Liver (tissue), 9 donors: ENCODE measurements around the gene SAA1. TPM values are rescaled to one million over a fixed set of nuclear protein-coding genes. Genes with fewer than 3 reads are reported as not detected.

Source experiments
- DNase-seq: peaks from one replicate; pipeline ENCODE4 v3.0.0-alpha.2; 2017; ENCODE audit warnings: low spot score
- H3K27ac ChIP-seq, 2 donors: one replicate each; pipeline ENCODE4 v1.7.0; 2013; ENCODE audit warnings: inconsistent platforms in 2 of 2, low read length in 2 of 2, control low read depth in 1 of 2, low read depth in 1 of 2, mild to moderate bottlenecking in 1 of 2
- H3K27me3 ChIP-seq, 4 donors: one replicate each; pipeline versions ENCODE4 v1.6.1 to v1.7.0; 2013; ENCODE audit warnings: low read length in 3 of 4, inconsistent platforms in 1 of 4, mild to moderate bottlenecking in 1 of 4, moderate library complexity in 1 of 4; ENCODE audit not compliant: control insufficient read depth in 4 of 4, insufficient read depth in 4 of 4
- H3K36me3 ChIP-seq, 4 donors: one replicate each; pipeline versions ENCODE4 v1.6.1 to v1.7.0; 2013; ENCODE audit warnings: low read length in 3 of 4, mild to moderate bottlenecking in 3 of 4, low read depth in 1 of 4, moderate library complexity in 1 of 4; ENCODE audit not compliant: control insufficient read depth in 4 of 4, insufficient read depth in 3 of 4
- H3K4me1 ChIP-seq, 4 donors: one replicate each; pipeline versions ENCODE4 v1.6.1 to v1.7.0; 2013; ENCODE audit warnings: low read length in 3 of 4, mild to moderate bottlenecking in 3 of 4, moderate library complexity in 1 of 4; ENCODE audit not compliant: control insufficient read depth in 4 of 4, insufficient read depth in 4 of 4
- H3K4me3 ChIP-seq, 3 donors: one replicate each; pipeline versions ENCODE4 v1.6.1 to v1.7.0; 2013; ENCODE audit warnings: low read length in 3 of 3, control low read depth in 1 of 3, low read depth in 1 of 3, mild to moderate bottlenecking in 1 of 3
- H3K9ac ChIP-seq, 2 donors: one replicate each; pipeline ENCODE4 v1.7.0; 2013; ENCODE audit warnings: low read length in 2 of 2, mild to moderate bottlenecking in 2 of 2, moderate library complexity in 2 of 2, control low read depth in 1 of 2, low read depth in 1 of 2
- H3K9me3 ChIP-seq, 4 donors: one replicate each; pipeline versions ENCODE4 v1.6.1 to v1.7.0; 2013; ENCODE audit warnings: low read length in 3 of 4; ENCODE audit not compliant: control insufficient read depth in 4 of 4
- ATF3 ChIP-seq: IDR thresholded peaks from 2 replicates; pipeline ENCODE4 v1.6.1; 2016; ENCODE audit warnings: antibody characterized with exemption
- CTCF ChIP-seq: fragments of 150-350 bp; IDR thresholded peaks from 2 replicates; pipeline ENCODE4 v1.5.1; 2017; ENCODE audit warnings: improper control_type of control experiment, low read depth, low read length; ENCODE audit not compliant: missing input control
- EGR1 ChIP-seq, 2 donors: IDR thresholded peaks; 2 replicates each; pipeline ENCODE4 v1.6.1; 2016 to 2018; ENCODE audit warnings: antibody characterized with exemption in 2 of 2, low read depth in 2 of 2
- FOXA1 ChIP-seq: IDR thresholded peaks from 2 replicates; pipeline ENCODE4 v1.6.1; 2016; ENCODE audit warnings: antibody characterized with exemption
- FOXA2 ChIP-seq: IDR thresholded peaks from 2 replicates; pipeline ENCODE4 v1.6.1; 2016; ENCODE audit warnings: antibody characterized with exemption
- GABPA ChIP-seq, 2 donors: IDR thresholded peaks in 1 of 2; conservative IDR thresholded peaks in 1 of 2; 2 replicates each; pipeline ENCODE4 v1.6.1; 2016; ENCODE audit warnings: antibody characterized with exemption in 2 of 2, mild to moderate bottlenecking in 1 of 2, moderate library complexity in 1 of 2
- HNF4A ChIP-seq, 2 donors: conservative IDR thresholded peaks; 2 replicates each; pipeline ENCODE4 v1.6.1; 2016; ENCODE audit warnings: antibody characterized with exemption in 2 of 2, mild to moderate bottlenecking in 2 of 2
- HNF4G ChIP-seq: IDR thresholded peaks from 2 replicates; pipeline ENCODE4 v1.6.1; 2016; ENCODE audit warnings: antibody characterized with exemption
- JUND ChIP-seq, 2 donors: IDR thresholded peaks; 2 replicates each; pipeline ENCODE4 v1.6.1; 2016; ENCODE audit warnings: antibody characterized with exemption in 2 of 2
- MAX ChIP-seq: IDR thresholded peaks from 2 replicates; pipeline ENCODE4 v1.6.1; 2016; ENCODE audit warnings: antibody characterized with exemption
- NR2F2 ChIP-seq: IDR thresholded peaks from 2 replicates; pipeline ENCODE4 v1.6.1; 2016; ENCODE audit warnings: antibody characterized with exemption
- RAD21 ChIP-seq, 2 donors: IDR thresholded peaks; 2 replicates each; pipeline ENCODE4 v1.6.1; 2016; ENCODE audit warnings: antibody characterized with exemption in 2 of 2, mild to moderate bottlenecking in 2 of 2
- REST ChIP-seq: IDR thresholded peaks from 2 replicates; pipeline ENCODE4 v1.6.1; 2016; ENCODE audit warnings: antibody characterized with exemption, mild to moderate bottlenecking
- RXRA ChIP-seq, 2 donors: IDR thresholded peaks; 2 replicates each; pipeline ENCODE4 v1.6.1; 2017 to 2018; ENCODE audit warnings: antibody characterized with exemption in 2 of 2, mild to moderate bottlenecking in 1 of 2
- SP1 ChIP-seq: IDR thresholded peaks from 2 replicates; pipeline ENCODE4 v1.6.1; 2018; ENCODE audit warnings: antibody characterized with exemption, mild to moderate bottlenecking
- TAF1 ChIP-seq: conservative IDR thresholded peaks from 2 replicates; pipeline ENCODE4 v1.6.1; 2016; ENCODE audit warnings: antibody characterized with exemption, mild to moderate bottlenecking
- YY1 ChIP-seq: IDR thresholded peaks from 2 replicates; pipeline ENCODE4 v1.6.1; 2016; ENCODE audit warnings: antibody characterized with exemption, mild to moderate bottlenecking
- ZBTB33 ChIP-seq: IDR thresholded peaks from 2 replicates; pipeline ENCODE4 v1.6.1; 2016; ENCODE audit warnings: antibody characterized with exemption
- WGBS: extraction: QIAGEN DNeasy Blood & Tissue Kit; methylation state at CpG from one replicate; pipeline ENCODE4 v1.1.7; 2013; 5-methylcytosine and 5-hydroxymethylcytosine counted together
- polyA plus RNA-seq, 2 donors: library from polyadenylated mRNA; stranded (reverse) in 1 of 2; unstranded in 1 of 2; fragments of 200-250 nt in 1 of 2; fragments of >200 nt in 1 of 2; fragmentation: Nextera tagmentation in 1 of 2; extraction: Ambion mirVana in 1 of 2; gene quantifications; one replicate each; pipeline versions ENCODE4 v1.2.1 to v1.2.3, GENCODE V29; 2013 to 2015
- total RNA-seq, 2 donors: library from RNA; depleted of rRNA; stranded (reverse); fragments of >200 nt; gene quantifications; one replicate each; pipeline ENCODE4 v1.2.3, GENCODE V29; 2014
- donor health status: healthy.
- donor health status: healthy.
- donor health status: healthy.
- donor health status: healthy.
- donor health status: healthy.

SAA1 gene
- total and polyA plus RNA-seq, 4 donors = 20.4 to 33,277 (median 21,062) TPM

- Histone ChIP-seq H3K9ac (no peak overlapping the region), H3K4me1 (peaks cover 0 to 13% (median 12%) of the 10 kb centered on the region in 4 donors), H3K27me3 (no peaks in the 10 kb centered on the region), H3K27ac (no peak overlapping the region), H3K9me3 (no peaks in the 10 kb centered on the region), H3K36me3 (peaks cover 0 to 7% (median 2%) of the 10 kb centered on the region in 4 donors), H3K4me3 (no peak overlapping the region)
- TF ChIP-seq SP1 = no peak
- no peak for TF ChIP-seq ATF3
- TF ChIP-seq GABPA (IDR thresholded peaks at IDR 0.05 in 1 of 2, conservative IDR thresholded peaks at IDR 0.05 in 1 of 2) = no peak
- TF ChIP-seq NR2F2 = no peak
- peak; percentile 17 to 42 for TF ChIP-seq JUND (IDR thresholded peaks at IDR 0.05)
- no peak for TF ChIP-seq REST
- peak; percentile 72 for TF ChIP-seq HNF4G
- no peak for TF ChIP-seq EGR1 (IDR thresholded peaks at IDR 0.05; ENCODE audit: low read depth in 2 of 2)
- peak; percentile 35 for TF ChIP-seq YY1
- no peak for TF ChIP-seq MAX
- TF ChIP-seq FOXA2 = peak; percentile 61
- TF ChIP-seq RAD21 (IDR thresholded peaks at IDR 0.05) = peak; percentile 9 to 18
- peak; percentile 49 to 72 for TF ChIP-seq RXRA (IDR thresholded peaks at IDR 0.05)
- no peak for TF ChIP-seq ZBTB33
- peak; percentile 87 to 90 for TF ChIP-seq HNF4A (conservative IDR thresholded peaks at IDR 0.05)
- TF ChIP-seq CTCF = no peak
- TF ChIP-seq TAF1 = no peak
- TF ChIP-seq FOXA1 = peak; percentile 46
- 58% methylated on average over 1 of the region's 1 CpG for WGBS
- no peak for DNase-seq
Measured at GRCh38 chr11:18239655-18240054, 26.4 kb upstream of the SAA1 start.
